ELR (cell line): ENCODE results near the gene HS3ST6.
"Not testable (repeated sequence)": the region's sequence is repeated elsewhere in the genome, so short reads cannot be mapped to it uniquely, and the experiment has no call there.

Experiments used
- DNase-seq: peaks from one replicate; pipeline ENCODE4 v3.0.0-alpha.2; 2015; ENCODE audit warnings: low read depth

The HS3ST6 gene

GRCh38 chr16:1907226-1907860 lies 10.9 kb downstream of the HS3ST6 start:
- no peak for DNase-seq

GRCh38 chr16:1906846-1907165 lies 11.4 kb downstream of the HS3ST6 start:
- DNase-seq: no peak

GRCh38 chr16:1906055-1906845 lies 12.0 kb downstream of the HS3ST6 start:
- no peak for DNase-seq

- no peak for DNase-seq
Measured at GRCh38 chr16:1903845-1904840, 14.1 kb downstream of the HS3ST6 start.

- no peak for DNase-seq
Measured at GRCh38 chr16:1903220-1903574, 15.0 kb downstream of the HS3ST6 start.

GRCh38 chr16:1902547-1903219 lies 15.5 kb downstream of the HS3ST6 start:
- DNase-seq: no peak

GRCh38 chr16:1900452-1900774 lies 17.8 kb downstream of the HS3ST6 start:
- no peak for DNase-seq

- no peak for DNase-seq
Measured at GRCh38 chr16:1899641-1900451, 18.4 kb downstream of the HS3ST6 start.

- not testable (repeated sequence) for DNase-seq
Measured at GRCh38 chr16:1897692-1898091, 20.5 kb downstream of the HS3ST6 start.

- DNase-seq: no peak
Measured at GRCh38 chr16:1895949-1896675, 22.1 kb downstream of the HS3ST6 start.

- DNase-seq: no peak
Measured at GRCh38 chr16:1895068-1895467, 23.1 kb downstream of the HS3ST6 start.

GRCh38 chr16:1890708-1891050 lies 27.5 kb downstream of the HS3ST6 start:
- DNase-seq: no peak

- no peak for DNase-seq
Measured at GRCh38 chr16:1890024-1890707, 28.0 kb downstream of the HS3ST6 start.

- no peak for DNase-seq
Measured at GRCh38 chr16:1887711-1888354, 30.4 kb downstream of the HS3ST6 start.

GRCh38 chr16:1884889-1885288 lies 33.3 kb downstream of the HS3ST6 start:
- DNase-seq: no peak

GRCh38 chr16:1884155-1884760 lies 34.0 kb downstream of the HS3ST6 start:
- DNase-seq: peak; percentile 42

- not testable (repeated sequence) for DNase-seq
Measured at GRCh38 chr16:1881172-1881571, 37.0 kb downstream of the HS3ST6 start.

- DNase-seq: no peak
Measured at GRCh38 chr16:1879477-1879876, 38.7 kb downstream of the HS3ST6 start.

- DNase-seq: no peak
Measured at GRCh38 chr16:1878256-1878655, 40.0 kb downstream of the HS3ST6 start.
